Astrocyte of the spinal cord (primary cell): ENCODE measurements around the gene POGZ.

Experiments used
- DNase-seq: peaks from one replicate; pipeline ENCODE4 v3.0.0; 2011; ENCODE audit warnings: low read depth, low spot score
- H3K4me3 ChIP-seq: 2 replicates; pipeline ENCODE4 v1.5.1; 2011; ENCODE audit warnings: low read depth, mild to moderate bottlenecking, low read length, moderate library complexity
- CTCF ChIP-seq: IDR thresholded peaks from 2 replicates; pipeline ENCODE4 v1.5.1; 2012; ENCODE audit warnings: low read depth, mild to moderate bottlenecking, low read length, inconsistent platforms
- in situ Hi-C: cut with HindIII; loops from 2 replicates; pipeline ENCODE4 v1.10.0; 2017; ENCODE audit warnings: low sequenced_read_pairs

POGZ gene

GRCh38 chr1:151406176-151406575, 53.1 kb downstream of the POGZ start:
- TF ChIP-seq CTCF, result no peak
- no peak overlapping the region for H3K4me3 ChIP-seq
- in situ Hi-C loops, result no loop called here
- DNase-seq, result no peak

GRCh38 chr1:151405187-151405951, 53.9 kb downstream of the POGZ start:
- H3K4me3 ChIP-seq, result no peak overlapping the region
- TF ChIP-seq CTCF, result no peak
- in situ Hi-C loops, result no loop called here
- no peak for DNase-seq

GRCh38 chr1:151403612-151404011, 55.7 kb downstream of the POGZ start:
- no peak for DNase-seq
- TF ChIP-seq CTCF, result no peak
- in situ Hi-C loops, result no loop called here
- no peak overlapping the region for H3K4me3 ChIP-seq

GRCh38 chr1:151402764-151403163, 56.5 kb downstream of the POGZ start:
- no peak for TF ChIP-seq CTCF
- in situ Hi-C loops, result no loop called here
- DNase-seq, result no peak
- no peak overlapping the region for H3K4me3 ChIP-seq

GRCh38 chr1:151401860-151402259, 57.4 kb downstream of the POGZ start:
- in situ Hi-C loops, result no loop called here
- TF ChIP-seq CTCF, result no peak
- no peak for DNase-seq
- H3K4me3 ChIP-seq, result no peak overlapping the region

GRCh38 chr1:151401125-151401788, 58.0 kb downstream of the POGZ start:
- in situ Hi-C loops, result no loop called here
- DNase-seq, result no peak
- no peak for TF ChIP-seq CTCF
- H3K4me3 ChIP-seq, result no peak overlapping the region
